Measurements from ENCODE around the gene GHRL. TPM values are rescaled to one million over a fixed set of nuclear protein-coding genes. Genes with fewer than 3 reads are reported as not detected.
"Not testable (repeated sequence)": the region's sequence is repeated elsewhere in the genome, so short reads cannot be mapped to it uniquely, and the experiment has no call there.

GHRL gene
- total RNA-seq, 2 donors from 2014 or later: 3.6 to 4.2 TPM

- Histone ChIP-seq H3K9me3 (no peaks in the 10 kb centered on the region), H3K27ac (no peak overlapping the region), H3K4me3 (no peak overlapping the region), H3K27me3 (no peaks in the 10 kb centered on the region), H3K36me3 (replicated peaks in 1 of 2; ENCODE audit: insufficient read depth in 1 of 2, low read depth in 2 of 2) (peaks cover 6 to 19% of the 10 kb centered on the region in 2 donors), H3K4me1 (peaks cover 23% of the 10 kb centered on the region)
- 100% methylated on average over 1 of the region's 1 CpG; no CpG with 5 or more reads in 1 of the 2 donors for WGBS, 2 donors
- intact Hi-C loops (cut with DNase I): no loop called here
- ATAC-seq: no peak
- TF ChIP-seq, protein P1, sequence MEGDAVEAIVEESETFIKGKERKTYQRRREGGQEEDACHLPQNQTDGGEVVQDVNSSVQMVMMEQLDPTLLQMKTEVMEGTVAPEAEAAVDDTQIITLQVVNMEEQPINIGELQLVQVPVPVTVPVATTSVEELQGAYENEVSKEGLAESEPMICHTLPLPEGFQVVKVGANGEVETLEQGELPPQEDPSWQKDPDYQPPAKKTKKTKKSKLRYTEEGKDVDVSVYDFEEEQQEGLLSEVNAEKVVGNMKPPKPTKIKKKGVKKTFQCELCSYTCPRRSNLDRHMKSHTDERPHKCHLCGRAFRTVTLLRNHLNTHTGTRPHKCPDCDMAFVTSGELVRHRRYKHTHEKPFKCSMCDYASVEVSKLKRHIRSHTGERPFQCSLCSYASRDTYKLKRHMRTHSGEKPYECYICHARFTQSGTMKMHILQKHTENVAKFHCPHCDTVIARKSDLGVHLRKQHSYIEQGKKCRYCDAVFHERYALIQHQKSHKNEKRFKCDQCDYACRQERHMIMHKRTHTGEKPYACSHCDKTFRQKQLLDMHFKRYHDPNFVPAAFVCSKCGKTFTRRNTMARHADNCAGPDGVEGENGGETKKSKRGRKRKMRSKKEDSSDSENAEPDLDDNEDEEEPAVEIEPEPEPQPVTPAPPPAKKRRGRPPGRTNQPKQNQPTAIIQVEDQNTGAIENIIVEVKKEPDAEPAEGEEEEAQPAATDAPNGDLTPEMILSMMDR (IDR thresholded peaks at IDR 0.05): no peak
- TF ChIP-seq POLR2A (IDR thresholded peaks at IDR 0.05): no peak
- DNase-seq: no peak
These were observed 14.2 kb downstream of the GHRL start for GRCh38 chr3:10278501-10278900.

DNA sequence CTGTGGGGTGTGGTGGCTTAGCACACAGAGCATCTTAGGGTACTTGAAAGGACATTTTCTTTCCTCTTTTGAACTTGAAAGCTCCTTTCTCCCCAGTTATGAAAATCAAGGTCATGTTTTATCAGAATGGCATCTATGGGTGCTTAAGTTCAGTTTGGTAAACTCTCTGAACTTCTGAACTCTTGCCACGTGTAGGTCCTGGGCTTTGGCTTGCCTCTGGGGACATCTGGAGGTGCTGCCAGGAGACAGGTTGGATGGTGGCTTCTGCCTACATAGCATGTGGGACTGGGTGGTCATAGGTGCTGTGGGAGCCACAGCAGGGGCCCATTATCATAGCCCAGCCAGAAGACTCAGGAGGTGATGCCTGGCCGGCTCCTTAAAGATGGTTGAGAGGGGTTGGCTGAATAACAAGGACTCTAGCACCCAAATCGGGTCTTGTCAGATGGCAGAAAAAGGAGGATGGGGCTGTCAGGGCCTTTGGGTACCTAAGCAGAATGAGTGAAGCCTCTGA, 15.6 kb downstream of the GHRL start:
- no peak for TF ChIP-seq POLR2A (IDR thresholded peaks at IDR 0.05)
- TF ChIP-seq, protein P1 (IDR thresholded peaks at IDR 0.05): no peak
- Histone ChIP-seq H3K27me3 (no peaks in the 10 kb centered on the region), H3K36me3 (replicated peaks in 1 of 2; ENCODE audit: insufficient read depth in 1 of 2, low read depth in 2 of 2) (peaks cover 6 to 17% of the 10 kb centered on the region in 2 donors), H3K27ac (no peak overlapping the region), H3K4me1 (peaks cover 31% of the 10 kb centered on the region), H3K9me3 (no peaks in the 10 kb centered on the region), H3K4me3 (no peak overlapping the region)
- DNase-seq (no peak), ATAC-seq (no peak)
- intact Hi-C loops (cut with DNase I): no loop called here
- WGBS, 2 donors: 70 to 71% methylated on average over 3 of the region's 3 CpGs

GRCh38 chr3:10274601-10275000, 18.1 kb downstream of the GHRL start:
- 26 to 35% methylated on average over 1 of the region's 1 CpG for WGBS, 2 donors
- ATAC-seq: peak; percentile 83

DNA sequence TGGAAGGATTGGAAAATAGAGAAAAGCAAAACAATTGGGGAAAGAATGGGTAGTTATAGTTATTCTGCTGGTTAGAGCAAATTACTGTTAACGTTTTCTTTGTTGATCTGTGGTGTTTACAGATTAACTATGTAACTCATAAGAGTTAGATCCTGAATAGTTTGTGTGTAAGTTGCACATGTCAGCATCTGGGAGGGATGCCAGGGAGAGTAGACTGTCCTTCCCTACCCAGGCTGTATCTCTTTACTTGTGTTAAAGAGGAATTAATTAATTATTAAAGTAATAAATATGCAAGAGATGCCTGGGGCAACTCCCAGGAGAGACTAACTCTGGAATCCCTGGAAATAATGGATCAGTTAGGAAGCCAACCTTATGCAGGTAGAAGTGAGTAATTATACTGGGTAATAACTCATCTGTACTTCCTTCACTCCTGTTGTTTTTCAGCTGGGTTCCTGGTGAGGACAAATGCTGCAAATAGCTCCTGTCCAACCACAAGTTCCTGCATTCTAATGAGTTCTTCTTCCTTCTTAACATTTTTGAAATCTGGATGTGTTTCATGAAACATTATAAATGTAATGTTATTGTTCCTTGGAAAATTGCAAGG, 18.9 kb downstream of the GHRL start:
- peaks cover 0 to 12% of the 10 kb centered on the region in 2 donors for H3K36me3 ChIP-seq (replicated peaks in 1 of 2; ENCODE audit: insufficient read depth in 1 of 2, low read depth in 2 of 2)
- H3K9me3 ChIP-seq: no peaks in the 10 kb centered on the region
- peak; percentile 18 for ATAC-seq
- TF ChIP-seq POLR2A (IDR thresholded peaks at IDR 0.05): no peak
- TF ChIP-seq, protein P1 (IDR thresholded peaks at IDR 0.05): no peak
- no peak for DNase-seq
- intact Hi-C loops (cut with DNase I): no loop called here
- H3K27ac ChIP-seq: peak overlapping the region in 3 of 4 donors; percentile 63 to 73 (median 66)
- 4 to 10% methylated on average over 1 of the region's 1 CpG for WGBS, 2 donors
- H3K4me1 ChIP-seq: peaks cover 31% of the 10 kb centered on the region
- H3K4me3 ChIP-seq: no peak overlapping the region
- no peaks in the 10 kb centered on the region for H3K27me3 ChIP-seq

More at GRCh38 chr3:10274601-10275000, 18.1 kb downstream of the GHRL start:
- intact Hi-C loops (cut with DNase I): no loop called here
- Histone ChIP-seq H3K27ac (peak overlapping the region; percentile 19 to 73 (median 64)), H3K36me3 (replicated peaks in 1 of 2; ENCODE audit: insufficient read depth in 1 of 2, low read depth in 2 of 2) (peaks cover 0 to 17% of the 10 kb centered on the region in 2 donors), H3K4me3 (no peak overlapping the region), H3K9me3 (no peaks in the 10 kb centered on the region), H3K4me1 (peaks cover 31% of the 10 kb centered on the region), H3K27me3 (no peaks in the 10 kb centered on the region)
- no peak for TF ChIP-seq POLR2A (IDR thresholded peaks at IDR 0.05)
- TF ChIP-seq, protein P1 (IDR thresholded peaks at IDR 0.05): no peak
- DNase-seq: no peak

DNA sequence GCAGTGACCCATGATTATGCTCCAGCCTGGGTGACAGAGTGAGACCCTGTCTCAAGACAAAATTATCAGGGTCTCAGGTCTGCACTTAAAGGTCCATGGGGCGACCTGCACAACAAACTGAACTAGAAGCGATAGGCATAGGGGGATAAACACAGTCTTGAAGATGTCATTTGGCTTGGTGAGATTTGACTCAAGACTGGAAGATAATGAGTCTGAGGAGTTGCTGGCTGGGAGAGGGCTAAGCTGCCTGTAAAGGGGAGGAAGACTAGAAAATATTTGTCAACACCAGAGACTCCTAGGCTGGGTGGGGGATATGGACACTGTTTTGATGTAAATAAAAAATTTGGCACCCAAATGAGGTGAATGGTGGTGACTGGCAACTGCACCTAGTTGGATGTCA, 19.8 kb downstream of the GHRL start:
- intact Hi-C loops (cut with DNase I): no loop called here
- peaks cover 0 to 5% of the 10 kb centered on the region in 2 donors for H3K36me3 ChIP-seq (replicated peaks in 1 of 2; ENCODE audit: insufficient read depth in 1 of 2, low read depth in 2 of 2)

GRCh38 chr3:10272476-10272875, 20.3 kb downstream of the GHRL start:
- WGBS, 2 donors: 96% methylated on average over 11 of the region's 11 CpGs
- H3K36me3 ChIP-seq (replicated peaks in 1 of 2; ENCODE audit: insufficient read depth in 1 of 2, low read depth in 2 of 2); H3K27ac ChIP-seq; intact Hi-C loops (cut with DNase I); H3K27me3 ChIP-seq; DNase-seq; H3K4me3 ChIP-seq; ATAC-seq; H3K9me3 ChIP-seq: not testable (repeated sequence)
- H3K4me1 ChIP-seq: peaks cover 31% of the 10 kb centered on the region

More for the DNA sequence above, 19.8 kb downstream of the GHRL start:
- H3K4me1 ChIP-seq: peaks cover 31% of the 10 kb centered on the region
- H3K9me3 ChIP-seq: no peaks in the 10 kb centered on the region
- H3K4me3 ChIP-seq: no peak overlapping the region
- TF ChIP-seq POLR2A (IDR thresholded peaks at IDR 0.05): no peak
- TF ChIP-seq, protein P1 (IDR thresholded peaks at IDR 0.05): no peak
- ATAC-seq: no peak
- no peak for DNase-seq
- peak overlapping the region in 3 of 4 donors; percentile 48 to 73 (median 63) for H3K27ac ChIP-seq
- no peaks in the 10 kb centered on the region for H3K27me3 ChIP-seq
- WGBS, 2 donors: 87 to 93% methylated on average over 2 of the region's 2 CpGs

Measured in body of pancreas (tissue), 4 donors.